ENCODE data around the gene PLD1.

GRCh38 chr3:171559586-171559985 is 250.7 kb downstream of the PLD1 start:
- TF ChIP-seq, protein P1, sequence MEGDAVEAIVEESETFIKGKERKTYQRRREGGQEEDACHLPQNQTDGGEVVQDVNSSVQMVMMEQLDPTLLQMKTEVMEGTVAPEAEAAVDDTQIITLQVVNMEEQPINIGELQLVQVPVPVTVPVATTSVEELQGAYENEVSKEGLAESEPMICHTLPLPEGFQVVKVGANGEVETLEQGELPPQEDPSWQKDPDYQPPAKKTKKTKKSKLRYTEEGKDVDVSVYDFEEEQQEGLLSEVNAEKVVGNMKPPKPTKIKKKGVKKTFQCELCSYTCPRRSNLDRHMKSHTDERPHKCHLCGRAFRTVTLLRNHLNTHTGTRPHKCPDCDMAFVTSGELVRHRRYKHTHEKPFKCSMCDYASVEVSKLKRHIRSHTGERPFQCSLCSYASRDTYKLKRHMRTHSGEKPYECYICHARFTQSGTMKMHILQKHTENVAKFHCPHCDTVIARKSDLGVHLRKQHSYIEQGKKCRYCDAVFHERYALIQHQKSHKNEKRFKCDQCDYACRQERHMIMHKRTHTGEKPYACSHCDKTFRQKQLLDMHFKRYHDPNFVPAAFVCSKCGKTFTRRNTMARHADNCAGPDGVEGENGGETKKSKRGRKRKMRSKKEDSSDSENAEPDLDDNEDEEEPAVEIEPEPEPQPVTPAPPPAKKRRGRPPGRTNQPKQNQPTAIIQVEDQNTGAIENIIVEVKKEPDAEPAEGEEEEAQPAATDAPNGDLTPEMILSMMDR (IDR thresholded peaks at IDR 0.05; ENCODE audit: low read depth, low read length, poor library complexity, severe bottlenecking), result no peak
- no peak for TF ChIP-seq EZH2phosphoT487 (IDR thresholded peaks at IDR 0.05; ENCODE audit: borderline replicate concordance, low read length)
